Stimulated activated effector memory CD8-positive, alpha-beta T cell treated with anti-CD3 and anti-CD28 coated beads, Interleukin-12 subunit alpha, Interleukin-12 subunit beta, amount 100 ng/mL, for 72 hours (primary cell): ENCODE measurements around the gene BRCA1.
"Not testable (repeated sequence)": the region's sequence is repeated elsewhere in the genome, so short reads cannot be mapped to it uniquely, and the experiment has no call there.

Experiments used
- ATAC-seq: fragments of 150-1000 bp; cut with Tn5 transposase; 2 replicates; pipeline ENCODE4 v1.10.0; 2021
- DNase-seq, 2 donors: peaks; one replicate each; pipeline ENCODE4 v3.0.0; 2021 to 2022; ENCODE audit warnings: low spot score in 2 of 2
- H3K27ac Mint-ChIP-seq: one replicate; pipeline ENCODE4 v1.8.0; 2022; ENCODE audit warnings: mild to moderate bottlenecking, mixed read lengths
- H3K36me3 Mint-ChIP-seq: one replicate; pipeline ENCODE4 v1.8.0; 2022; ENCODE audit warnings: mild to moderate bottlenecking, mixed read lengths
- H3K4me1 Mint-ChIP-seq: one replicate; pipeline ENCODE4 v1.8.0; 2022; ENCODE audit warnings: mixed read lengths
- H3K4me3 Mint-ChIP-seq: one replicate; pipeline ENCODE4 v1.8.0; 2022; ENCODE audit warnings: mild to moderate bottlenecking, mixed read lengths
- H3K9me3 Mint-ChIP-seq: one replicate; pipeline ENCODE4 v1.8.0; 2022; ENCODE audit warnings: mixed read lengths

BRCA1 gene

GRCh38 chr17:43014649-43015542, 110.3 kb downstream of the BRCA1 start:
- Mint-ChIP-seq H3K36me3 (peaks cover 47% of the 10 kb centered on the region), H3K4me3 (no peak overlapping the region), H3K9me3 (no peaks in the 10 kb centered on the region), H3K4me1 (peaks cover 43% of the 10 kb centered on the region), H3K27ac (peak overlapping the region; percentile 66)
- no peak for ATAC-seq
- DNase-seq, result no peak

- H3K9me3 Mint-ChIP-seq, result no peaks in the 10 kb centered on the region
- no peak for ATAC-seq
- peak overlapping the region; percentile 76 for H3K27ac Mint-ChIP-seq
- peaks cover 36% of the 10 kb centered on the region for H3K4me1 Mint-ChIP-seq
- no peak overlapping the region for H3K4me3 Mint-ChIP-seq
- peaks cover 49% of the 10 kb centered on the region for H3K36me3 Mint-ChIP-seq
- no peak for DNase-seq
Observed at GRCh38 chr17:43014020-43014648, 111.0 kb downstream of the BRCA1 start.

DNA sequence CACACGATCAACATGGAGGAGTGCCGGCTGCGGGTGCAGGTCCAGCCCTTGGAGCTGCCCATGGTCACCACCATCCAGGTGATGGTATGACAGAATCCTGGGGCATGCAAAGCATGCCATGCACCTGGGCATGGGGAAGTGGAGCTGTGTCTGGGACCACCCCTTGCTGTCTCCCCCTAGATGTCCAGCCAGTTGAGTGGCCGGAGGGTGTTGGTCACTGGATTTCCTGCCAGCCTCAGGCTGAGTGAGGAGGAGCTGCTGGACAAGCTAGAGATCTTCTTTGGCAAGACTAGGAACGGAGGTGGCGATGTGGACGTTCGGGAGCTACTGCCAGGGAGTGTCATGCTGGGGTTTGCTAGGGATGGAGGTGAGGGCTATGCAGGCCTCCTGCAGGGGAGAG, 111.9 kb downstream of the BRCA1 start:
- Mint-ChIP-seq H3K9me3 (no peaks in the 10 kb centered on the region), H3K4me1 (peaks cover 29% of the 10 kb centered on the region), H3K27ac (peak overlapping the region; percentile 76), H3K36me3 (peaks cover 49% of the 10 kb centered on the region), H3K4me3 (no peak overlapping the region)
- ATAC-seq (no peak), DNase-seq (no peak)

- Mint-ChIP-seq H3K4me1 (peaks cover 24% of the 10 kb centered on the region), H3K9me3 (no peaks in the 10 kb centered on the region), H3K36me3 (peaks cover 49% of the 10 kb centered on the region), H3K4me3 (no peak overlapping the region), H3K27ac (peak overlapping the region; percentile 18)
- no peak for DNase-seq
- ATAC-seq, result no peak
Observed at GRCh38 chr17:43011728-43012472, 113.3 kb downstream of the BRCA1 start.

DNA sequence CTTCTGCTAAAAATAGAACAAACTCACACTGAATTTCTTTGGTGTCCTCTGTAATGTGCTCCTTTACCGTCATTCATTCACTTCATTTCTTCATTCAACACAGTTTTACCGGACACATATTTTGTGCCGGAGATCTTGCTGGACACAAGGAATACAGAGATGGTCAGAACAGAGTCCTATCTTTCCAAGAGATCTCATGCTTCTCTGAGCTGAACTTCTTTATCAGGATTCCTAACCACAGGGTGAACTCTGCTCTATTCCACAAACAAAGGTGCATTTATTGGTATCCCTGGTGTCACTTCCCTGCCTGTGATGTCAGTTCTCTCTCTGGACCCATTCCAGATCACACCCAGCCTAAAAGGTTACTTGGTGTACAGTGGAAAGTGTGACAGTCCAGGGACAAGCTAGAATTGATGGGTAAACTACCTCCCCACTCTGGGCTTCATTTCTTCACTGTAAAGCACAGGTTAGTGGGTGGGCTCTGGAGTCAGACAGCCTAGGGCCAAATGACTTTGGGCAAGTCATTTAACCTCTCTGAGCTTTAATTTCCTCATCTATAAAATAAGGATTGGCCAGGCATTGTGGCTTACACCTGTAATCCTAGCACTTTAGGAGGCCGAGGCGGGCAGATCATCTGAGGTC, 114.4 kb downstream of the BRCA1 start:
- ATAC-seq, result no peak
- Mint-ChIP-seq H3K9me3 (no peaks in the 10 kb centered on the region), H3K36me3 (peaks cover 52% of the 10 kb centered on the region), H3K27ac (peak overlapping the region; percentile 60), H3K4me3 (no peak overlapping the region), H3K4me1 (peaks cover 30% of the 10 kb centered on the region)
- no peak for DNase-seq

DNA sequence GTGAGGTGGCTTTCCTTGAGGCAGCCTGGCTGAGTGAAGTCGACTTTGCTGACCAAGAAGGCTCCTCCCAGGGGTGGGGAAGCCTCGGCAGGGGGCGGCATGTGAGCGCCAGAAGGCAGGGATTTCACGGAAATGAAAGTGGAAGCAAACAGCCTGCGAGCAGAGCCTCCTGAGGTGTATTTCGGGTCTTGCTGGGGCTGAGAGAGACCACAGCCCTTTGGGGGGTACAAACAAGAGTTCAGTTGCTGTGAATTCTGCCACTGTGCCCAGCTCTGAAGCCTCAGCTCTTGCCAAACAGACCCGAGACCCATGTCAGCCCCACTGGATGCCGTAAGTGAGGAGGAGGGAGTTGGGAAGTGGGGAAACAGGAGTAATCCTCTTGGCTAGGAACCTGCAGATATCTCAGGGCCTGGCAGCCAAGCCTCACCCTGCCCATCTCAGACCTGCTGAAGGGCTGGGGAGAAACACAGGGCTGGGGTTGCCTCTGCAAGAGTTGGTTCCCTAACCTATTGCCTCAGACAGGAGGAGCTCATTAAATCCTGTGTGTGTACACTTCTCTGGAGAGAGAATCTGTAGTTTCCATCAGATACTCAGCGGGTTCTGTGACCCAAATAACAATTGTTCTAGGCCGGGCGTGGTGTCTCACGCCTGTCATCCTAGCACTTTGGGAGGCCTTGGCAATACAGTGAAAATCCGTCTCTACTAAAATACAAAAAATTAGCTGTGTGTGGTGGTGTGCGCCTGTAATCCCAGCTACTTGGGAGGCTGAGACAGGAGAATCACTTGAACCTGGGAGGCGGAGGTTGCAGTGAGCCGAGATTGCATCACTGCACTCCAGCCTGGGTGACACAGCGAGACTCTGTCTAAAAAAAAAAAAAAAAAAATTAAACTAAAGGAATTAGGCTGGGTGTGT, 118.3 kb downstream of the BRCA1 start, which contains the start of gene IFI35:
Gene IFI35, plus strand, starts transcription at position 146 of the 913 bp plus-strand sequence. Its CDS starts 164 bp downstream, at position 310.
- H3K4me1 Mint-ChIP-seq, result peaks cover 22% of the 10 kb centered on the region
- peak within 1 kb of the TSS; percentile 99 for H3K27ac Mint-ChIP-seq
- no peaks in the 10 kb centered on the region for H3K9me3 Mint-ChIP-seq
- ATAC-seq (peak; percentile 97), DNase-seq (peak; percentile 63 to 88)
- H3K4me3 Mint-ChIP-seq, result peak within 1 kb of the TSS; percentile 99
- peaks cover 60% of the 10 kb centered on the region for H3K36me3 Mint-ChIP-seq

DNA sequence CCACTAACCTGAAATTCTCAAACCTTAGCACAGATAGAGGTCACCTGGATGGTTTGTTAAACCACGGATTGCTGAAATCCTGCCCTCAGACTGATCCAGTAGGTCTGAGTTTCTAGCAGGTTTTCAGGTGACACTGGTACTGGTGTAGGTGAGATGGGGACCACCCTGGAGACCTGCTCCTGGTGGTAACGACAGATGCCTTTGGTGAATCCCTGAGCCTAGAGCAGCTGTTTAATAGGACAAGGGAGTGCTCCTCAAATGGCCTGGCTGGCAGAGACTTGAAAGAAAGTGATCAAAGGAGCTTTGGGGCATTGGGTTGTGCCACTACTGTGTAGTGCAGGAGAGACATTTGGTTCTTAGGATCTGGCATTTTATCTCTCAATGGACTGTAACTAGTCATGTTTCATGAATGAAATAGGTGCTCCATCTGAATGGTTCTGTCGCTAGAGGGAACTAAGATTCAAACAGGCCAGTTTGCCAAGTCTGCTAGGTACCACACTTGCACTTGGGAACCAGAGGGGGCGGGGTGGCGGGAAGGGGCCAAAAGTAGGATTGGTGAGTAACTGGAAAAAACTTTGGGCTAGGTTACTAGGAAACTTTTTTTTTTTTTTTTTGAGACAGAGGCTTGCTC, 121.5 kb downstream of the BRCA1 start:
- Mint-ChIP-seq H3K27ac (peak overlapping the region; percentile 32), H3K9me3 (no peaks in the 10 kb centered on the region), H3K4me3 (no peak overlapping the region), H3K36me3 (peaks cover 78% of the 10 kb centered on the region), H3K4me1 (peaks cover 23% of the 10 kb centered on the region)
- ATAC-seq (no peak), DNase-seq (peak in 1 of 2 donors; percentile 46)

GRCh38 chr17:43000894-43001293, 124.3 kb downstream of the BRCA1 start:
- not testable (repeated sequence) for H3K9me3 Mint-ChIP-seq, DNase-seq, ATAC-seq
- peaks cover 26% of the 10 kb centered on the region for H3K4me1 Mint-ChIP-seq
- H3K4me3 Mint-ChIP-seq, result peak overlapping the region; percentile 94
- peak overlapping the region; percentile 99 for H3K27ac Mint-ChIP-seq
- H3K36me3 Mint-ChIP-seq, result peaks cover 81% of the 10 kb centered on the region

GRCh38 chr17:42999003-42999525, 126.1 kb downstream of the BRCA1 start:
- peak overlapping the region; percentile 94 for H3K4me3 Mint-ChIP-seq
- peak overlapping the region; percentile 99 for H3K27ac Mint-ChIP-seq
- DNase-seq (no peak), ATAC-seq (no peak)
- peaks cover 69% of the 10 kb centered on the region for H3K36me3 Mint-ChIP-seq
- H3K4me1 Mint-ChIP-seq, result peaks cover 26% of the 10 kb centered on the region
- H3K9me3 Mint-ChIP-seq, result no peaks in the 10 kb centered on the region

DNA sequence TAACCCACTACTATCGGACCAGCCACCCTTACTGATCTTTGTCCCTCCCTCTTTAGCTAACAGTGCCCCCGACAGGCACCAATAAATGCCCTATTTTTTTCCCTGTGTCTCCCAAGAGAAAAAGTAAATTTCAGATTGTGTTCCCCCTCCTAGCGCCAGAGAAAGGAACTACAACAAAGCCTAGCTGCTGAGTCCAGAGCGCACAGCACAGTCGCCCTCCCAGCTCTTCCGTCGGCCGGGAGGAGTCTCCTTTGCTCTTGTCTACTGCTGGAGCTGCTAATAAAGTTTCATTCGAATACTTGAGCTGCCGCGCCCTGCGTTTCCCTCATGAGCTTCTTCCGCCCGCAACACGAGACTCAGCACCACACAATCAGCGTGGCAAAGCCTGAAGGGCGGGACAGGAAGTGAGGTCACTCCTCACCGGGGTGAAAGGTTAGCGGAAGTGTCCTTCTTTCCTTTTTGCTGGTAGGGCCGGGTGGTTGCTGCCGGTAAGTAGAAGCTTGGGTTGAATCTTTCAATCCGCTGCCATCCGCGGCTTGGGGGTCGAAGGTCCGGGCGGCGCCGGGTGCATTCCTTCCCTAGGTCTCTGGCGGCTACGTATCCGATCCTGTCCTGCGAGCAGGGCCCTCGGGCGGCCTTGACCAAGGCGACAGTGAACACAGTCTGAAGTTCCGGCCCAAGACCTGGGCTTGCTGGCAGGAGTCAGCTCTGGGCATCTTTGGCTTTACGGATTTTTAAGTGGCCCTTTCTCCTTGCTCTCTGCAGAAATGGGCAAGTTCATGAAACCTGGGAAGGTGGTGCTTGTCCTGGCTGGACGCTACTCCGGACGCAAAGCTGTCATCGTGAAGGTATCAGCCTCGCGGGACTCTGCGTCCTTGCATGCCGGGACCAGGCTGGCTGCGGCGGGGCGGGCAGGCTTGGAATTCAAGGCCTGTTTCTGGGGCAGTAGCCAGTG, 126.9 kb downstream of the BRCA1 start, which contains the start of gene RPL27:
Gene RPL27, plus strand, starts transcription at position 436 of the 955 bp plus-strand sequence. Its CDS starts 332 bp downstream, at position 768.
- peak; percentile 78 to 96 for DNase-seq
- Mint-ChIP-seq H3K27ac (peak within 1 kb of the TSS; percentile 99), H3K36me3 (peaks cover 68% of the 10 kb centered on the region), H3K9me3 (no peaks in the 10 kb centered on the region), H3K4me1 (peaks cover 26% of the 10 kb centered on the region), H3K4me3 (peak within 1 kb of the TSS; percentile 94)
- ATAC-seq, result peak; percentile 98

- Mint-ChIP-seq H3K36me3 (peaks cover 66% of the 10 kb centered on the region), H3K4me3 (peak overlapping the region; percentile 94), H3K4me1 (peaks cover 26% of the 10 kb centered on the region), H3K9me3 (no peaks in the 10 kb centered on the region), H3K27ac (peak overlapping the region; percentile 99)
- DNase-seq (no peak), ATAC-seq (no peak)
Observed at GRCh38 chr17:42997390-42997983, 127.7 kb downstream of the BRCA1 start.
